GM19351 (cell line): ENCODE results near the gene PCDH10.

Source experiments
- ATAC-seq: cut with Tn5 transposase; IDR thresholded peaks from one replicate; pipeline ENCODE4 v1.9.1; 2021; ENCODE audit warnings: mild to moderate bottlenecking, moderate library complexity; ENCODE audit not compliant: unreplicated experiment

Gene PCDH10

DNA sequence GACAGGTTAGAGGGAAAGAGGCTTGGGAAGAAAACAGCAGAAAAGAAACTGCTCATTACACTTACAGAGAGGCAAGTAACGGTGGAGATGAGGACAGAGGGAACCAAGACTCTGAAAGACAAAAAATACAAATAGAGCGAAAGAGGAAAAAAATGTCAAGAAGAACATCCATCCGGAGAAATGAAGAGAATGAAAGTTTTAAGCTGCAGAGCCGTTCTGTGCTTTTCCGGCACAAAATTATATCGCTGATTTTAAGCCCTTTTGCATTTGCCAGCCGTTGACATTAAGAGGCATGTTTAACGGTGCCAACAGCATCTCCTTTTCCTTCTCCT lies 236 bp downstream of the PCDH10 start:
- ATAC-seq, result no peak

- no peak for ATAC-seq
These were observed 908 bp downstream of the PCDH10 start for GRCh38 chr4:133149932-133150471.

DNA sequence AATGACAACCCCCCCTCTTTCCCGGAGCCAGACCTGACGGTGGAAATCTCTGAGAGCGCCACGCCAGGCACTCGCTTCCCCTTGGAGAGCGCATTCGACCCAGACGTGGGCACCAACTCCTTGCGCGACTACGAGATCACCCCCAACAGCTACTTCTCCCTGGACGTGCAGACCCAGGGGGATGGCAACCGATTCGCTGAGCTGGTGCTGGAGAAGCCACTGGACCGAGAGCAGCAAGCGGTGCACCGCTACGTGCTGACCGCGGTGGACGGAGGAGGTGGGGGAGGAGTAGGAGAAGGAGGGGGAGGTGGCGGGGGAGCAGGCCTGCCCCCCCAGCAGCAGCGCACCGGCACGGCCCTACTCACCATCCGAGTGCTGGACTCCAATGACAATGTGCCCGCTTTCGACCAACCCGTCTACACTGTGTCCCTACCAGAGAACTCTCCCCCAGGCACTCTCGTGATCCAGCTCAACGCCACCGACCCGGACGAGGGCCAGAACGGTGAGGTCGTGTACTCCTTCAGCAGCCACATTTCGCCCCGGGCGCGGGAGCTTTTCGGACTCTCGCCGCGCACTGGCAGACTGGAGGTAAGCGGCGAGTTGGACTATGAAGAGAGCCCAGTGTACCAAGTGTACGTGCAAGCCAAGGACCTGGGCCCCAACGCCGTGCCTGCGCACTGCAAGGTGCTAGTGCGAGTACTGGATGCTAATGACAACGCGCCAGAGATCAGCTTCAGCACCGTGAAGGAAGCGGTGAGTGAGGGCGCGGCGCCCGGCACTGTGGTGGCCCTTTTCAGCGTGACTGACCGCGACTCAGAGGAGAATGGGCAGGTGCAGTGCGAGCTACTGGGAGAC lies 1.6 kb downstream of the PCDH10 start:
- no peak for ATAC-seq

GRCh38 chr4:133151341-133151690 lies 2.2 kb downstream of the PCDH10 start:
- no peak for ATAC-seq

GRCh38 chr4:133151691-133152329 lies 2.7 kb downstream of the PCDH10 start:
- ATAC-seq, result no peak

DNA sequence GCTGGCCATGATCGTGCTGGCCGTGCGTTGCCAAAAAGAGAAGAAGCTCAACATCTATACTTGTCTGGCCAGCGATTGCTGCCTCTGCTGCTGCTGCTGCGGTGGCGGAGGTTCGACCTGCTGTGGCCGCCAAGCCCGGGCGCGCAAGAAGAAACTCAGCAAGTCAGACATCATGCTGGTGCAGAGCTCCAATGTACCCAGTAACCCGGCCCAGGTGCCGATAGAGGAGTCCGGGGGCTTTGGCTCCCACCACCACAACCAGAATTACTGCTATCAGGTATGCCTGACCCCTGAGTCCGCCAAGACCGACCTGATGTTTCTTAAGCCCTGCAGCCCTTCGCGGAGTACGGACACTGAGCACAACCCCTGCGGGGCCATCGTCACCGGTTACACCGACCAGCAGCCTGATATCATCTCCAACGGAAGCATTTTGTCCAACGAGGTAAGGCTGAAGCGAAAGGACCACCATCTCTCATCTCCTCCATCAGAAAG lies 3.3 kb downstream of the PCDH10 start:
- ATAC-seq, result no peak

- no peak for ATAC-seq
These were observed 3.9 kb downstream of the PCDH10 start for GRCh38 chr4:133152831-133153481.

GRCh38 chr4:133154725-133155124 lies 5.6 kb downstream of the PCDH10 start:
- no peak for ATAC-seq

DNA sequence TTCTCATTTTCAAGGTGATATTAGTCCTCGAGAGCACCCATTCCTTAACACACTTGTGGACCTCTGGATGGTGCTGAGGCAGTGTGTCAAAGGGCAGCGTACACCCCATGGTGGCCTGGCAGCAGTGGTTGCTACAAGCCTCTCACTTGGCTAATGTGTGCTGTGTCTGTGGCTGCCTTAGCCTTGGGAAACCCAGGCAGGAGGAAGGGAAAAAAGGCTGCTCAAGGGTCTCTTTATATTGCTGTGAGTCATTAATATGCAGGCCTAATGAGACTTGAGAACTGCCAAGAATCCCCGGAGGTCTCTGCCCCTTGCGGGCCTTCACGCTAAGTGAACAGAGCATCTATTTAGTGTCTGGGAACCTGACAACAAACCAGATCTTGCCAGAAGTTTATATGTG lies 7.0 kb downstream of the PCDH10 start:
- no peak for ATAC-seq

GRCh38 chr4:133156556-133156955 lies 7.5 kb downstream of the PCDH10 start:
- ATAC-seq, result no peak

DNA sequence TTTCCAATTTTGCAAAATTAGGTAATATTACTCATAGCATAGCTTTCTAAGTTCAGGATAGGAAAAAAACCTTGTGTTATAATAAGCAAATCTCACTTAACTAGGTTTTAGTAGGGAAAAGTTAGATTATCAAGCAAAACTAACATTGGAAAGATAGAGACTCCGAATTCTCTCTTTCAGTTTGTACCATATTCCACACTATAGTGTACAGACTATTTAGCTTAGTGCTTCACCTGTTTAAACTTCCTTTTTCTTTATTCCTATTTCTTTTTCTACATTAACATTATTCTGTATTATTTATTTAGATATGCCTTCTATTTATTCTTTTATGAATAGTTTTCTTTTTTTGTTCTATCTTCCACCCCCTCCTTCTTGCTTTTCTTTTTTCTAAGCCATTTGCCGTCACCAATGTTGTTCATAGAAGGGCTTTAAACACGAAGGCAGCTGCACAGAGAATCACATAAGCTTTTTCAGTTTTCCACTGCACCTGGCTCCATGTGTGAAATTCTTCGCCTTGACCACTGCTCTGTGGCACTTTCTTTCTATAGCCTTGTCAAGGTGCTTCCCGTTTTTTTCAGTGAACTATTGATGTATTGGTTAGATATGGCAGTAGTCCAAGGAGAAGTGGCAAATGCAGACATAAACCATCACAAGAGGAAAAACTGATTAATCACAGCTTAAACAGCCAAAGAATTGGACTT lies 8.5 kb downstream of the PCDH10 start:
- ATAC-seq, result no peak

DNA sequence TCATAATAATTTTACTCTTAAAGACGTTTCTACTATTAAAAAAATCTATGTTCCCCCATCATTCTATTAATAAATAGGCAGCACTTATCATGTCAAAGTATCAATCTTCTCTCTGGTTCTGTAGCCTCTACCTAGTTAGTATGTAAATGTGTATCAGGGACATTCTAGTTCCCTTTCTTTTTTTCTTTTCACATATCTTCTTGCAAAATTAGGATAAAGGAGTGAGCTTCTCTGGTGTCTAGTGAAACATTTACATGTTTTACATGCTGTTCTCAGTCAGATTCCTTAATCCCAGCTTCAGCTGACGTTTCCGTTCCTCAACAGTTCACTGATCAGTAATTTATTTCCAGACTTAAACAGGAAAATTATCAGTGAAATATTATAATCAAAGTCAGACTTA lies 11.8 kb downstream of the PCDH10 start:
- no peak for ATAC-seq

GRCh38 chr4:133161570-133162295 lies 12.6 kb downstream of the PCDH10 start:
- no peak for ATAC-seq

- no peak for ATAC-seq
These were observed 13.8 kb downstream of the PCDH10 start for GRCh38 chr4:133162941-133163340.

DNA sequence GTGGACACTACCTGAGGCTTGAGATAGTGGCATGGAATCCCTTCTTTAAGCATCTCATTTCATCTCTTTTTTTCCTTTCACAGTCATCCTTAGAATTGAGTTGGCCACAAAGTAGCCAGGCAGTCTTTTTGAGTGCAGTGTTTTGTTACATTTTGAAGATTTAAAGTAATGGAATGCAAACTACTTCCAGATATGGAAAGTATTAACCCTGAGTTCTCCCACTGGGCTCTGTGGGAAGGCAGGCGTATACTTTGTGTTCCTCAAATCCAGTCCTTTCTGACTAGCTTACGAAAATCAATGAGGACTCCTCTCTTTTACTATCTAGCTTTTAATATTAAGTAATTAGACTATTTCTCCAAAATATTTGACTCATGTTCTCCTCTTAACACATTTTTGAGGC lies 29.9 kb downstream of the PCDH10 start:
- no peak for ATAC-seq

DNA sequence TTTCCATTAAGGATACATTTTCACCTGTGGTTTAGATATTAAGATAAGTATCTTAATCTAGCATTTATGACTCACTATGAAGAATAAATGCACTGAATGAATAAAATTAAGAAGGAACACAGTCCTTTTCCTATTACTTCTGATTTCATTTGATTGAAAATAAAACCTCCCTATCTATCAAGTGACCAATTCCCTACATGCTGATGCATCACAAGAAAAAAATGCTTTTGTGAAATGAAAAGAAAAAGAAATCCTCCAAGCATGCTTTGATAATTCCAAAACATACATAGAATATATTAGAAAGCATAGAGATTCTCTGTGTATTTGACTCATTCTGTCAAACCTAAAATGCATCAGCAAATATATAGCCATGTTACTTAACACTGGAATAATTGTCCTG lies 37.1 kb downstream of the PCDH10 start:
- ATAC-seq, result no peak

DNA sequence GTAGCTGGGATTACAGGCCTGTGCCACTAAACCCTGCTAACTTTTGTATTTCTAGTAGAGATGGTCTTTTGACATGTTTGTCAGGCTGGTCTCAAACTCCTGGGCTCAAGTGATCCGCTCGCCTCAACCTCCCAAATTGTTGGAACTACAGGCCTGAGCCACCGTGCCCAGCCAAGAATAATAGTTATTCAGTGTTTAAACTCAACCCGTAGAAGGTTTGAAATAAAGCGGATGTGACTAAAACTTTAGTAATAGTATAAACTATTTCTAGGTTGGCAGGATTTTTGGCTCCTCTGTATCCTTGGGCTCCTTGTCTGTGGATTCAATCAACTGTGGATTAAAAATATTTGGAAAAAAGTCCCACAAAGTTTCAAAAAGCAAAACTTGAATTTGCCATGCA lies 37.8 kb downstream of the PCDH10 start:
- no peak for ATAC-seq

DNA sequence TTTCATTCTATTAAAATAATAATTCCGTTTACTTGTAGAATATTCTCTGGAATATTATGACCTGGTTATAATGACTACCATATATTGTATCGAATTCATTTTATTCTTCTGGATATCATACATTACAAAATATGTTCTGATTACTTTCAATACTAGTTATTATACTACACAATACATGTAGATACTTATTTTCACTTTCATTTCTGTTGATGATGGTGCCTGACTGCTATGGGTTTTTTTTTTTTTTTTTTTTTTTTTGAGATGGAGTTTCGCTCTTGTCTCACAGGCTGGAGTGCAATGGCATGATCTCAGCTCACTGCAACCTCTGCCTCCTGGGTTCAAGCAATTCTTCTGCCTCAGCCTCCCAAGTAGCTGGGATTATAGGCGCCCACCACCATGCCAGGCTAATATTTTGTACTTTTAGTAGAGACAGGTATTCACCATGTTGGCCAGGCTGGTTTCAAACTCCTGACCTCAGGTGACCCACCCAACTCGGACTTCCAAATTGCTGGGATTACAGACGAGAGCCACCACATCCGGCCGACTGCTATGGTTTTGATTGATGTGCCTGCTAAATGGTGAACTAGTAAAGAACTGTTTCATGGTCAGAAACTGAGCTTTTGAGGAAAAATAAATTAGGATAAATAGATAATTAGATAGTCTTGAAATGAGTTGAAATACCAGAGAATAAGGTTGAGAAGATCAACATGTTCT lies 39.5 kb downstream of the PCDH10 start:
- ATAC-seq, result no peak

- no peak for ATAC-seq
These were observed 40.0 kb downstream of the PCDH10 start for GRCh38 chr4:133189147-133189517.

- ATAC-seq, result no peak
These were observed 41.0 kb downstream of the PCDH10 start for GRCh38 chr4:133190098-133190497.
